SIG-M5 treated with dmso at 0.1 percent for 504 hours (cell line): ENCODE data around the gene EPHB1.
"Not testable (repeated sequence)": the region's sequence is repeated elsewhere in the genome, so short reads cannot be mapped to it uniquely, and the experiment has no call there.

ENCODE experiments used
- DNase-seq: peaks from one replicate; lab custom pipeline; 2025; ENCODE audit not compliant: unreplicated experiment; lab: John Stamatoyannopoulos, UW

EPHB1 gene

GRCh38 chr3:134776518-134776917, 18.5 kb upstream of the EPHB1 start:
- DNase-seq: no peak

GRCh38 chr3:134777341-134777740, 17.7 kb upstream of the EPHB1 start:
- no peak for DNase-seq

DNA sequence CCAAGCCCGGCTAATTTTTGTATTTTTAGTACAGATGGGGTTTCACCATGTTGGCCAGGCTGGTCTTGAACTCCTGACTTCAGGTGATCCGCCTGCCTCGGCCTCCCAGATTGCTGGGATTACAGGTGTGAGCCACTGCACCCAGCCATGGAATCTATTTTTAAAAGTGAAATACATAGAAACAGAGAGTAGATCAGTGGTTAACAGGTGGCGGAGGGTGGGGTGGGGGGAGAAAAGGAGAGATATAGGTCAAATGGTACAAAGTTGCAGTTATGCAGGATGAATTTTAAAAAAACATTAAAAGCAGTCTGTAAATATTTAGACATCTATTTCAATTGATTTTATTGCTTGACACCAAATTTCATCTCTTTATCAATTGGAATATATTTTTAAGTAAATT, 6.8 kb upstream of the EPHB1 start:
- DNase-seq: not testable (repeated sequence)

- no peak for DNase-seq
These were observed 5.0 kb upstream of the EPHB1 start for GRCh38 chr3:134790065-134790464.

DNA sequence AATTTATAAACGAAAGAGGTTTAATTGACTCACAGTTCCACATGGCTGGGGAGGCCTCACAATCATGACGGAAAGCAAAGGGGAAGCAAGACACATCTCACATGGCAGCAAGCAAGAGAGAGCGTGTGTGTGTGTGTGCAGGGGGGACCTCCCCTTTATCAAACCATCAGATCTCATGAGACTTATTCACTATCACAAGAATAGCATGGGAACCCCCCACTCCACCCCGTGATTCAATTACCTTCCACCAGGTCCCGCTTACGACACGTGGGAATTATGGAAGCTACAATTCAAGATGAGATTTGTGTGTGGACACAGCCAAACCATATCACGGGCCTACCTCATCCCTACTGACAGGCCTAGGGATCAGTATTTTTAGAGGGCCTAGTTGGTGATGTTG, 3.1 kb upstream of the EPHB1 start:
- no peak for DNase-seq

GRCh38 chr3:134792700-134793099, 2.4 kb upstream of the EPHB1 start:
- DNase-seq: no peak

DNA sequence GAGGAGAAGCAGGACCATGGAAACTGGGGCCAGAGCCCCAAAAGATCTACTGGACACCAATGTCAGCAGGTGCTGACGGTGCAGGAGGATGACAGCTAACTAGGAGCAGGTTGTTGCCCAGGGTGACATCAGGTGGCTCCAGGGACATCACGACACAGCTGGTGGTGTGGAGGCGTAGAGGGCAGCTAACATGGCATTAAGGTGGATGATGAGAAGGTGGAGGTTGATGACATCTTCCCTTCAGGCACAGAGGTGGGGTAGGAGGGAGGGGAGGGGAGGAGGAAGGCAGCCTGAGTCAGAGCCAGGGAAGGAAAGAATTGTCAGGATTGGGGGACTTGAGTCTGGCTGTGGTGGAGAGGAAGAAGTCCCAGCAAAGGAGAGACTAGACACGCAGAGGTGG, 1.5 kb upstream of the EPHB1 start:
- DNase-seq: no peak

GRCh38 chr3:134794323-134794722, 737 bp upstream of the EPHB1 start:
- DNase-seq: no peak

GRCh38 chr3:134795746-134796280, 753 bp downstream of the EPHB1 start:
- no peak for DNase-seq

- DNase-seq: no peak
These were observed 1.4 kb downstream of the EPHB1 start for GRCh38 chr3:134796281-134797056.

GRCh38 chr3:134797057-134797740, 2.1 kb downstream of the EPHB1 start:
- no peak for DNase-seq

- no peak for DNase-seq
These were observed 2.8 kb downstream of the EPHB1 start for GRCh38 chr3:134797741-134798451.

DNA sequence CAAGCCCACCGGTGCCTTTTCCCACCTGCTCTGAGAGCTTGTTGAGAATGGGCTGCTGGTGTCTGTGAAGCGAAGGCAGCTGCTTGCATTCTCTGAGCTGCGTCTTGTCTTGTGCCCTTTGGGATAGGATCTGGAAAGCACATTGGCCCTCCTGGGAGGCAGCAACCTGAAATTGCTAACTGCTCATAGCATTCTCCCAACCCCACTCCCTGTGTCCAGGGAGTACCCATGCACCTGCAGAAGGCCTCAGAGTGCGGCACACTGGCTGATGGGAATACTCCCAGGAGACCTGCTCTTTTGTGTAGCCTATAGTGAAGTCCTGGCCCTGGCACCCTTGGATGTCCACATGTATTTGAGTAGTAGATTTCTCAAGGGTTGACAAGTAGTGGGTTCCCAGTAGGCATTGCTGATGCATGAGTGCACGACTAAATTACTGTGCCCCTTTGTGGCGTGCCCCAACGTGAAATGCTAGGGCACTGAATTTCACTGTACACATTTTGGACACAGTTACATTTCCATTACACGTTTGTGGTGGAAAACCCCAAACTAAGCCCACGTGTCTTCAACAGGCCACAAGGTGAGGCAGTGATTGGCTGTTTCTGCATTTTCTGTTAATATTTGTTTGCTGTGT, 3.7 kb downstream of the EPHB1 start:
- DNase-seq: no peak

- DNase-seq: no peak
These were observed 4.3 kb downstream of the EPHB1 start for GRCh38 chr3:134799393-134799792.

- DNase-seq: no peak
These were observed 6.3 kb downstream of the EPHB1 start for GRCh38 chr3:134801204-134801958.

DNA sequence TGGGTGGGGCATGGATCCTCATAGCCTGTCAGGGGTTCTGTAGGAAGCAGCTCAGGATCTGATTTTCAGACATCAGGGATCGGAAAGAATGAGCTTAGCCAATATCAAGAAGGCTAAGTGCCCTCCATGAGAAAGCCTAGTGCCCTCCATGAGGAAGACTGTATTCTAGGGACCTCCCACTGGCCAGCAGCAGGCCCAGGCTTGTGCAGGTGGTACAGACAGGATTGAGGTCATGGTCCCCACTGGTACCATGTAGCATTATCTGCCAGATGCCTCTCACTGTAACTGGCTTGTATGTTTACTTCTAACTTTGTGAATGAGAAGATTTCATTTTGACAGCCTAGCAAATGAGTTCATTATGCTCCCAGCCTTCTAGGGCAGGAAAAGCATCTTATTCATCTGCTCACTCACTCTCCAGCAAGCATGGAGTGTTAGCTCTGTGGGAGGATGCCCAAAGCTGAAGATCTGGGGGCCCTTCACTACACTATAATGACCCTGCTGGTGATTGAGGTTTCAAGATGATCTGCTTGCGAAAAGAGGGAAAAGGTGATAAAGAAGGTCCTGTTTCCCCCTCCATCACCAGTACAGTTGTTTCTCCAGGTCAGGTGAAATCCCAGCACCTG, 7.5 kb downstream of the EPHB1 start:
- no peak for DNase-seq

DNA sequence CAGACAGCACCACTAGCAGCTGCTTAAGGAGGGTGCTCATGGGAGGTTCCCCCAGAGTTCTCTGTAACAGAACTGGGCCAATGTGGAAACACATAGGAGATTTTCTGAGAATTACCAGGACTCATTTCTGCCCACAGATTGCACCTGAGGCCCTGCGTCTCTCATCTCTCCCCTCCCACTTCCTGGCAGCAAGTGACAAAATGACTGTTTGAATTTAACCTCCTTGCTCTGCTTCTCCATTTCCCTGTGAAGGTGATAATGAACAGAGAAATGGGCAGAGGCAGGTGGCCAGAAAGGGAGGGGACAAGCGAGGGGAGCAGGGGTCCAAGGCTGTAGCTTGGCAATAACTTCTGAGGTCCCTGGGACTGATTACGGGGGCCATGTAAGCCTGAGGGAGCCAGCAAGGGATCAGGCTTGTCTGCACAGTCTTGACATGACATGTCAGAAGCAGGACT, 8.0 kb downstream of the EPHB1 start:
- no peak for DNase-seq

GRCh38 chr3:134803652-134804051, 8.6 kb downstream of the EPHB1 start:
- no peak for DNase-seq

- DNase-seq: no peak
These were observed 9.7 kb downstream of the EPHB1 start for GRCh38 chr3:134804508-134805480.
